ENCODE data around the gene NUDT7.
A peak's percentile ranks its signal among the peaks of the same experiment; 100 is the strongest.

NUDT7 gene

DNA sequence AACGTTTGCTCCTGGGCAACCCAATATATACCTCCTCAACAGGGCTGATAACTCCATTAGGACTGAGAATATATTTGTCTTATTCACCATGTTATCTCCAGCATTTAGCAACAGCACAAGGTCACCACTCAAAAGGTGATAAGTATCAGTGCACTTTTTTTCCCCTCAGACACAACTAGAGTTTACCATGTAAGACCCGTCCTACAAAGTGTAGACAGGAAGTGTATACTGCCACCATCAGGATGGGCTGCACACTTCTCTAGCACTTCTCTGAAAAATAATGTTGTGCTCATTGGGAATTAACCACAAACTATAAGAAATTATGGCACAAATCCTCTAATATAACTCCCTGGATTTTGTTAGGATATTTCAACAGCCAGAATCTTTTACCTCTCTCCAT lies 60.4 kb downstream of the NUDT7 start:
- no peak for DNase-seq

DNA sequence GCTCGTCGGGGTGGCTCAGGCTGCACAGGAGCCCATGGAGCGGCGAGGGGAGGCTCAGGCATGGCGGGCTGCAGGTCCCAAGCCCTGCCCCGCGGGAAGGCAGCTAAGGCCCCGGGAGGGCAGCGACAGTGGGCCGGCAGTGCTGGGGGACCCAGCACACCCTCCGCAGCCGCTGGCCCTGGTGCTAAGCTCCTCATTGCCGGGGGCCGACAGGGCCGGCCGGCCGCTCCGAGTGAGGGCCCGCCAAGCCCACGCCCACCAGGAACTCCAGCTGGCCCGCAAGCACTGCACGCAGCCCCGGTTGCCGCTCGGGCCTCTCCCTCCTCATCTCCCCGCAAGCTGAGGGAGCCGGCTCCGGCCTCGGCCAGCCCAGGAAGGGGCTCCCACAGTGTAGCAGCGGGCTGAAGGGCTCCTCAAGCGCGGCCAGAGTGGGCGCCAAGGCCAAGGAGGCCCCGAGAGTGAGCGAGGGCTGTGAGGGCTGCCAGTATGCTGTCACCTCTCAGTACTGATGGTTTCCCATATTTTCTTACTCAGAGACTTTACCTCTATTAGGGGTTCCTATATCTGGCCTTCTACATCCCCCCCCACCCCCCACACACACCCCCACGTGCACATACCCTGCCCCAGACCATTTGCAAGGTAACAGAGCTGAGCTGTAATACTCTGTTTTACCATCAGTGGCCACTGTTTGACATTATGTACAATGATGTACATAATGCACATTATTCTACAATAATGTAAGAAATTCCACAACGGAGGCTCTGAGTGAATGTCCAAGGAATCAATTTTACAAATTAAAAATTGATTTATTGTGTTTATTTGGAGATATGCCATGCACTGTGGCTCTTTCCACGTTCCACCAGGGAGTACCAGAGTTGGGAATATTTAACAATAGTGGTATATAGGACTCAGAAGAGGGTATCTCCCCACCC lies 62.4 kb downstream of the NUDT7 start:
- DNase-seq: no peak

DNA sequence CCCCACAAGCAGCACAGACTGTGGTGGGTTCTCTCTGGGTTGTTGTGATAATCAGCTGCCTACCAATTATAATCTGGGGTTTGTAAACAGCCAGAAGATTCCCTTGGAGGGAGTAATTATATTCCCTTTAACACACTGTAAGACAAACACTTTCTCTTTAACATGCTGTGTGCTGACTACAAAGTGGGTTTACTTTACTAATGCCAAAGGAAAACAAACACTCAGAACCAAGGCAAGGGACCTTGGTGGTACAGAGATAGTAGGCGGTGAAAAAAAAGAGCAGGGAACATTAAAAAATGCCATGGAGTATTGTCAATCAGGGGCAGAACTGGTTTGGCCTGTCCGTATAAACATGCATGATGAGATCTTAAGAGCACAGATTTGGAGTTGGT lies 63.1 kb downstream of the NUDT7 start:
- no peak for DNase-seq

DNA sequence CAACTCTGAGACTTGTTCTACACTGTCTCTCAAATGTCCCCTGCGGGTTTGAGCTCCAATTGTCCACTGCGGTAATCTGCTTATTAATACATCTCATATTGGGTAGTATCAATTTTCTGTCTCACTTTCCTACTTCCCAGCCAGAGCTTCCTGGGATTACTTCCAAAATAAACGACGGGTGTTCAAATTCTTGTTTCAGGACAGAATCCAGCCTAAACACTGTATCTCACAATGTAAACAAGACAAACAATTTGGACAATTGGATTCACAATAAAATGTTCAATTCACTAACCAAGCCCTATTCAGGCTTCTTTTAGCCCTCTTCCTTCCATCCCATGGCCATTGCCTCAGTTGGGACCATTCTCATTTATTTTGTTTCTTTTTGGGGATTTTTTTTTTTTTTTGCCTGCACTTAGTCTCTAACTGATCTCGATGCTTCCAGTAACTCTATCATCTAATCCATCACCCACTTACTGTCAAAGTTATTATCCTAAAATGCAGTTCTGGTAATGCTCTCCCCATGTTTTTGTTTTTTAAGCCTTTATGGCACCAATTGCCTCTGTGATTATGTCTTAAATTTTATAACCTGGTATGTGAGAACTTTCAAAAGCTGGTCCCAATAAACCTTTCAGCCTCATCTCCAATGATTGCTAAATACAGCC lies 64.0 kb downstream of the NUDT7 start:
- no peak for DNase-seq

DNA sequence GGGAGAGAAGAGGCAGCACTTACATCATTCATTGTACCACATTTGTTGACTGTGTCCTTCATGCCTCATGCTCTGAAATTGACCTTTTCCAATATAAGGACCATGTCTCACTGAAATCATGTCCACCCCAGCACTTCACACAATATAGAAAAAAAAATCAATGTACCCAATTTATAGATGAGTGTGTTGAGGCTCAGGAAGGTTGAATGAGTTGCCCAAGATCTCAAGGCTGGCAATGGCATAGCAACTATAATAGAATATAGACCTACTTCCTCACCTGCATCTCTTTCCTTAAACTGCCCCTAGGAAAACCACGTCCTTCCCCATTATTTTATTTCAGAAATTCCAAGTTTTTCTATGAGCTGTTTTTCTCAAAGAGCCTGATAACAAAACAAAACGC lies 65.1 kb downstream of the NUDT7 start:
- DNase-seq: no peak

DNA sequence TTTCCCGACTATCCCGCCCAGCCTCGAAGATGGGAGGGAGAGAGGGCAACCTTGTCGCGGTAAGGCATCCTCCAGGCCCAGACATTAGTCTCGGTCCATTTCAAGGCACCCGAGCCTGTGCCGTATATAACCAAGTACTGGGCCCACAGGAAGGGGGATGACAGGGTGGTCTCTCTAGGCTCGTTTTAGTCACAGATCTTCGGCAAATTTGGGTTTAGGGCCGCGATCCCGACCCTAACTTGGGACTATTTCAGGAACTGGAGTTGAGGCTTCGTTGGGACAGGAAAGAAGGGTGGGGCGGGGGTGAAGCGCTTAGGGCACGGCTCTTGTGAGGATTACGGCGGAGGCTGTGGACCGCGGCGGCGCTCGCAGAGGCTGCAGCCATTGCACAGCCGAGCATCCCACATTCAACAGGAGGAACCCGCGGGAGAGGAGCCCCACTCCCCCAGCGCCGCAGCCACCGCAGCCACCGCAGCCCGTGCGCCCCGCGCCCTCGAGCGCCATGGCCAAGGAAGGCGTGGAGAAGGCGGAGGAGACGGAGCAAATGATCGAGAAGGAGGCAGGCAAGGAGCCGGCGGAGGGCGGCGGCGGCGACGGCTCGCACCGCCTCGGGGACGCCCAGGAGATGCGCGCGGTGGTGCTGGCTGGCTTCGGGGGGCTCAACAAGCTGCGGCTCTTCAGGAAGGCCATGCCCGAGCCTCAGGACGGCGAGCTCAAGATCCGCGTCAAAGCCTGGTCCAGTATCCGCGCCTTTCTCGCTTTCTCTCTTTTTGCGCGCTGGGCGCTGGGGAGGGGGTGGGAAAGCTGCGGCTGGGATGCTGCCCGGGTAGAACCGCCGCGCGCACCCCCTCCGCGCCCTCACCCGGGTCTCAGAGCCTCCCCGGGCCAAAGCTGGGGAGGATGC lies 66.1 kb downstream of the NUDT7 start, which contains the start of gene VAT1L:
Gene VAT1L (plus strand): TSS at position 384 of the 904 bp plus-strand sequence. CDS start 119 bp downstream, at position 503.
- peak; percentile 88 for DNase-seq

DNA sequence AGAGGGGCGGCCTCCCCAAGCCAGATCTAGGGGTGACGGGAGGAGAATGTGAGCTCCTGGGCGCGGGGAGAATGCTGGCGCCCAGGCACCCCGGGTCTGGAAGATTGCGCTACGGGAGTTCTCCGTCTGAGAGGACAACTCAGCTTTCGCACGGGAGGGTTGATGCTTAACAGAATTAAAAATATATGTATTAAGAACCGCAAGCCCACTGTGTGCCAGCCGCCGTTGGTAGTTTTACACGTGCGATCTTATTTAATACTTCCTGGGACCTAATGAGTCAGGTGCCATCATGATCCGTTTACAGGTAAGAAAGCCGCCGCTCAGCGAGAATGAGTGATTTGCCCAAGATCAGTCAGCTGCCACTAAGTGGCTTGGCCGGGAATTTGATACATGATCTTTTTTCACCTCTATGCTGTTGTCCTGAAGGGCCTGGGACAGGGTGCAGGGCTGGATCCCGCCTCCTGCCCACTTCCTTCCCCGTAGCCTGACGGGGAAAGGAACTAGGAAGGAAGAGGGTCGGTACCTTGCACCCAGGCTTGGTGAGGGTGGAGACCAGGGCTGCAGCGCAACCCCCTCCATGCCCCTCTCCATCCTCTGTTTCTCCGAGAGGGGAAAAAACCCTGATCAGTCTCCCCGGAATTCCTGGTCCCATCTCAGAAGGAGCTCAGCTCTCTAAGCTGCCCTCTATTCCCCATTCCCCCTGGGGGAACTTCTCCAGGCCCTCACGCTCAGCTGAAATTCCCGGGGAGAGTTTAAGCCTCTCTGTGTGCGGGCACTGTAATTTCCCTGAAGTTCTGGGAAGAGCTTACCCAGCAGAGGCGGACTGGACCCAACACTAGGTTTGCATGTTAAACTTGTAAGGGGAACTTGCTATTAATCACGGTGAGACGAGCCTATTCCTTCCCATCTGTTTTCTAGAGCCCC lies 67.0 kb downstream of the NUDT7 start:
- DNase-seq: peak; percentile 52

DNA sequence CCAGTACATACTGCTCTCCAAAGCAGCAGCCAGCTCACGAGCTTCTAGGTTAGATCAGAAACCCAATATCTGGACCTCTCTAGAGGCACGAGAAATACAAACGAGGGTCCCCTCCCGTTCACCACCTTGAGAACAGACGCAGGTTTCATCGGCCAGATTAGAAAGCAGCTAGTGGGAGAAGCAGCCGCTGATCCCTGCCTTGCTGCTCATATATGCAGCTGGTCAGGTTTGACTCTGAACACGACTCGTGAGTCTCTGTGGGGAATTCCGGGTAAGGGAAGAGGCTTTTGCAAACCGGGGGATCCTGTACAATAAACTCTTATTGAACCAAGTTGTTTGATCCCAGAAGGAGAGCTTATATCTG lies 67.7 kb downstream of the NUDT7 start:
- DNase-seq: no peak

DNA sequence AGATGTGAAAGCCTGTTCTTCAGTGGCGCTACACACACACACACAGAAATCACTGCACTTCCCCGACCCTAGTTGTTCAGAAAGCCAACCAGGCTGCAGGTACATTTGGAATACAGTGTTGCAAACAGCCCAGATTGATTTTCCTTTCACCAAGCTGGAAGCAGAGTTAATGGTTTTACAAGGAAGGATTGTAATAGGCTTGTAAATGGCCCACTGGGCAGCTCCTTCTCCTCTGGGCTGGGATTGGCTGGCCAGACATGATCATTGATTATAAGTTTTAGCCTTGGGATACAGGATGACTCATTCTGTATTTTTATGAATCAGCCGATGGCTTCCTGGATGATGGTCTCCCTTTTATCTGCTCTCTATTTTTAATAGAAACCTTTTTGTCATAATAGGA lies 68.6 kb downstream of the NUDT7 start:
- peak; percentile 32 for DNase-seq

Data from eye (tissue), 1 donor.